HG02981 (cell line): ENCODE data around the gene PTPRD.
"Not testable (repeated sequence)": the region's sequence is repeated elsewhere in the genome, so short reads cannot be mapped to it uniquely, and the experiment has no call there.

Experiments used
- ATAC-seq: cut with Tn5 transposase; IDR thresholded peaks from one replicate; pipeline ENCODE4 v1.9.1; 2021; ENCODE audit warnings: mild to moderate bottlenecking, moderate library complexity; ENCODE audit not compliant: unreplicated experiment

Gene PTPRD

DNA sequence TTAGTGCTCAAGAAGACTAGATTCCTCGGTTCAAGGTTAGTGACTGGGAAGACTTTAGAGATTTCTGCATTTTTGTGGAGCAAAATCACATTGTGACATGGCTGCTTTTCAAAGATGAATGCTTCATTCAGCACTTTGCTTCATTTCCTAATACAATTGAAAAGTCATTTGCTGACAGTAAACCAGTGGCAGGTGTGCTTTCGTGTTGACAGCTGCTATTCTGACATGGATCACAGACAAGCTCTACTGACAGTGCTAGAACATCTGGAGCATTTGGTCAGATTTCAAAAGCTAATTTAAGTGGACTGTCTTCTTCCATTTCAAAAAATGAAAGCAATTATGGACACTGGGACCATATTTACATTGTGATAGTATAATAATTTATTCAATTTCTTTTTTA is 1060.1 kb downstream of the PTPRD start:
- no peak for ATAC-seq

DNA sequence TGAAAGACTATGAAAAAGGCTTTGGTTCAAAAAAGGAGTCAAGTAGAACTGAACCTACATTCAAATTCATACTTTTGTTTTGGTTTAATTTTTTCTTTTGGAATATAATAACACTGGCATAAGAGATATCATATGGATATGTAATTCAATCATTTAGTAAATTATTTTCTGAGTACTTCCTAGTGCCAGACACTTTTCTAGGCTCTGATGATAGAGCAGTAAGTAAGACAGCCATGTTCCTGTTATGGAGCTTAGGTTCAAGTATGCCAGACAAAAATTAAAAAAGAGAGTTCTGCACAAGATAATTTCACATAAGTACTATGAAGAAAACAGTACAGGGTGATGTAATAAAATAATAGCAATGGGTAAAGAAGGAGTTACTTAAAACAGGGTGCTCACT is 1074.0 kb downstream of the PTPRD start:
- no peak for ATAC-seq

DNA sequence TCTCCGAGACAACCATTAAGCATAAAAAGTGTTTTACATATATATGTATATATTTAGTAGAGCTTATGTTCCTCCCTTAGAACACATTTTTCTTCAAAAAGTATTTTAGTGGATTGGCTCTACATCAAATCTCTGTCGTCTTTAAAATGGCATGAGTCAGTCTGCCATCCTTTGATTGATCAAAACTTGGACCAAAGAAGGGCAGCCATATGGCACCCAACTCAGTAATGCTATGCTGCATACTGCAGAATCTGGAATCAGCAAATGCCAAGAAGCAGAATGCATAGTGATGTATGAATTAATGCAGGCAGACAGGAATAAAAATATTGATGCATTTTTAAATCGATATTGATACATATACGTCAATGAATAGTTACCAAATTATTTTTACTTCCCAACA is 1074.4 kb downstream of the PTPRD start:
- no peak for ATAC-seq

DNA sequence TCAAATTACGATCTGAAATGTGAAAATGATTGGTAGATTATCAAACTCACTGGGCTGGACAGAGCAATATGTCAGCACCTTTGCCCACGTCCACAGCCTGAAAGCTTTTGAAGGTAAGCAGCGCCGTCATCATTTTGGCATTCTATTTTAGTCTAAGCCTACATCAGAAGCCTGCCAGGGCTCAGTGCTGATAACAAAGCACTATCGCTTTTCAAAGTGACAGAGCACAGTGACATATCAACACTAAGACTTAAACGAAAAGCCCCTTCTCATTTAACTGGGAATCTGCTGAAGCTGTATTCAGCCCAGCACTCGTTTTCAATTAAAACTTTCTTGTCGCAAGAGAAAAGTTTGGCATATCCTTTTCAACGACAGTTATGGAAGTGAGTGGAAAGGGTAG is 1076.3 kb downstream of the PTPRD start:
- ATAC-seq: no peak

DNA sequence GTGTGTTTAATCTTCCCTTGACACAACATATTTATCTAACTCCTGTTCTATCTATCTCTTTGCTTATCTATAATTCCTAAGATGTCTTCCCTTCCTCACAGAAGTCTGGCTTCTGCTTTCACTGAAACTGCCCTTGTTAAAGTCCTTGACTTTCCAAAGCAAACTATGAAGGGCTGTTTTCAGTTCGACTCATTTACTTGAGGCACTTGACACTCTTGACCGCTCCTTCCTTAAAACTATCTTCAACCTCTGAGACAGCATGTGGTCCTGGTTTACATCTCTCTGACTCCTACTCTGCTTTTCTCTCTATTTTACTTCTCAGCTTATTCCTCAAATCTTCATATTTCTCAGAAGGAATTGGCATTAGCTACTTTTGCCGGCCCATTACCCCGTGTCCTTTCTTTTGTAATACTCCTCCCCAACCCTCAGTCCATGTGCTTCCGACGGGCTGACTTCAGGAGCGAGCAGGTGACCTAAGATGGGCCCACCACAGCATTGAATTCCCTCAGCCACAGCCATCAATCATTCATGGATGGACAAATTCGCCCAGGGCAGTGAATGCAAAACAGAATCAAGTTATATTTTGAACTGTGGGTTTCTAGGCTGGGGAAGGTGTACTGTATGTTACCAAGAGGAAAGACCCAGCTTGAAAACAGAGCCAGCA is 1089.2 kb downstream of the PTPRD start:
- no peak for ATAC-seq

DNA sequence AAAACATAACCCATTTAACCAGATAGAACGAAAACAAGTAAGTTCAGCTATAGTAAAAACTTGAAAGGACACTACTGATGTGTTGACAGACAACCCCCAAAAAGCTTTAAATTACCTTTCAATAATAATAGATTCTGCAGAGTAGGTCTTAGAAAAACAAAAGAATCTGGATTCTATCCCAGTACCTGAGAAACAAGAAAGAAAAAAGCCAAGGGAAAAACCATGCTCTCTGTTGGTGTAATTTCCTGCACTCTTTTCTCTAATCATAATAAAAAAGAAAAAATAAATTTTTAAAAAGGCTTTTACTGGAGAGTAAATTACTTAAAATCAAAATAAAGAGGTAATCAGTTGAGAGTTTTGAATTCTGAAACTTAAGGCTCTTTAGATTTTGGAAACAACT is 1090.4 kb downstream of the PTPRD start:
- ATAC-seq: no peak

DNA sequence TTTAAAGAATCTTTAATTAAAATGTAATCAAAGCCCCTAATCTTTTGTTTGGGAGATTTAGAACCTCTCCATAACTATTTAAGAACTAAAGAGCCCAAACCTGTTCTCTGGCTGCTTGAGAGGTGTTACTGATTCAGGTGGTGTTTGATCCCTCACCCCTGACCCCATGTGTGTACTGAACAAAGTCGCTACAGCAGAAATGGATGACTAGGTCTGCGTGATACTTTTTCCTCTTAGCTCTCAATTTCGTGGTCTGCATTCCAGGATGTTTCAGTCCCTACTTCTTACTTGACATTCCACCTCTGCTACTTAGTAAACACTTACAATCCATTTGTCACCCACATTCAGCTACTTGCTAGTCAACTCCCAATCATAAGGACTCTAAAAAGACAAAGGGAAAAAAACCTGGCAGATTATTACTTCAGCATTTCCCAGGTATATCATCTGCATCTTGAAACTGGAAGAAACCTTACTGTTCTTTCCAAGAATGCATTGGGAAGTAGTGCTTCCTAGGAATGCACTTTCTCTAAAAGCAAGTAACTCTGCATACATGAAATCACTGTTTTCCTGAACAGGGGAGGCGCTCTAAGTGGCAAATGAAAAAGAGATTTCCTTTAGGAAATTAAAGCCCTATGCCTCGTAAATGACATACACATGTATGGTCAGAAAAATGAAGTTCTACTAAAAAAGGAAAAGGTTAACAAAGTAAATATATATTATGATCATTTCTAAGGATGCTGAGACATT is 1091.6 kb downstream of the PTPRD start:
- no peak for ATAC-seq

DNA sequence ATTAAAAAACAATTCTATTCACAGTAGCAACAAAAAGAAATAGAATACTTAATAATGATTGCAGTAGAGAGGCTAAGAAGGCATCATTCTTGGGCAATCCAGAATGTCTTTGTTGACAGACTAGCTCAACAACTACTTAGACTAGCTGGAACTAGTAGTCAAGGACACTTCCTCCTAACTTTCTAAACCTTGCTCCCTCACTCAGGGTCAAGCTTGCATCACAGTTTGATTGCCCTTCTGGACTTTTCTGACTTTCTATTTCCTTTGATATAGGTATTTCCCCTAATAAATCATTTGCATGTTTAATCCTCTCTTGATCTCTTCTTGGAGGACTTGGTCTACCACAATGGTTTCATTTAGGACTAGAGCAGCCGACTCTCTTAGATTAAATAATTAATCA is 1107.9 kb downstream of the PTPRD start:
- ATAC-seq: no peak

DNA sequence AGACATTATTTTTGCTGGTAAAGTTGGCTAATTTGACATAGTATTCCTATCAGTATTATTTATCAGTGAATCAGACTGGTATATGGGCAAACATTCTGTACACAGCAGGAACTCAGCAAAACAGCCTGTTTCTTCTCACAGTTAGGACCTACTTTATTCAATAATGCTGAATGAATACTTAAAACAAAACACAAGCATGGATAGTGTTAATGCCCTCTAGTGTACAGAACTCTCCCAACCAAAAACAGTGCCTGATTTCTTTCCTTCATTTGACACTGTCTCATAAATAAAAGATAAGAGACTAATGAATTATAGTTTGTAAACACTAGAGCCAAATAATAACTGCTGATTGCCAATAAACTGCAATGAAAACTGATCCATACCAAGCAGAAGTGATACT is 1113.3 kb downstream of the PTPRD start:
- ATAC-seq: no peak

DNA sequence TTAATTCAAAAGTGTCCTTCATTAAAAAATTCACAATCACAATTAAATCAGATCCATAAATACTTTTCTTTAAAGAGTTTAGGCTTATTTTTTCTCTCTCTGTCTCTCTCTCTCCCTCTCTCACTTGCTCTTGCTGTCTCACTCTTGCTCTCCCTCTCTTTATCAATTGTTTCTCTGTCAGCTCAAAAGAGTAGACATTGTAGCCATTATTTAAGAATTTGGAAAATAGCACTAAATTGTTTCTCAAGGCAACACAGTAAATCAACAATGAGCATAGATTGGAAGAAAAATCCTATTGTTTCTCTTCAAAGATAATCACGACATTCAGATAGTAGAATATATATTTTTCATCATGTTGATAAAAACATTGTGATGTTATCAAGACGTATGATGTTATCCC is 1114.0 kb downstream of the PTPRD start:
- no peak for ATAC-seq

DNA sequence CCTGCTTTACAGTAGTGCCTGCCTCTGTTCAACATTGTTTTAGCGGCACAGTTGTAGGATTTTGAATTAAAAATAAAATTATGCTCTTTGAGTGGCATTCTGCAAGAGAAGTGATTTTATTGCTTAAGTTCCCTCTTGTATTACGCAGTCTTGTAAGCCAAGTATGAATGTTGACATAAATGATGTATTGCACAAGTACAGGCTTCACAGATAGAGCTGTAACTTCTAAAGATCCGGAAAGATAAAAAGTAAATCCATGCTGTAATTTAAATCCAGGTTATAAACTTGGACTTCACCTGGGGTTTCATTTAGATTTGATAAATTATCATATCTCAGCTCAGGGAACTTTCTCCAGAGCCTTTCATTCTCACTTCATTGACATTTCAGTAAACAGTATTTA is 1114.7 kb downstream of the PTPRD start:
- ATAC-seq: no peak

DNA sequence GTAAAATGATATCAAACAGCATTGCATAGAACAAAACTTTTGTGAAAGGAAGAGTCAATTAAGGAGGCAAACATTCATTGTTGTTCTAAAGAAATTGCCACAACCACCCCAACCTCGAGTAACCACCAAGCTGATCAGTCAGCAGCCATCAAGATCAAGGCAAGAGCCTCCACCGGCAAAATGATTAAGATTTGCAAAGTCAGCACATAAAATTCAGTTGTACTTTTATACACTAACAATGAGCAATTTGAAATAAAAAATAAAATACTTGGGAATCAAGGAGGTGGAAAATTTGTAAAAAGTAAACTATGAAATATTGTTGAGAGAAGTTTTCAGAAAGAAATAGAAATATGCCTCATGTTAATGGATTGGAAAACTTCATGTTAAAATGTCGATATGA is 1118.5 kb downstream of the PTPRD start:
- ATAC-seq: no peak

DNA sequence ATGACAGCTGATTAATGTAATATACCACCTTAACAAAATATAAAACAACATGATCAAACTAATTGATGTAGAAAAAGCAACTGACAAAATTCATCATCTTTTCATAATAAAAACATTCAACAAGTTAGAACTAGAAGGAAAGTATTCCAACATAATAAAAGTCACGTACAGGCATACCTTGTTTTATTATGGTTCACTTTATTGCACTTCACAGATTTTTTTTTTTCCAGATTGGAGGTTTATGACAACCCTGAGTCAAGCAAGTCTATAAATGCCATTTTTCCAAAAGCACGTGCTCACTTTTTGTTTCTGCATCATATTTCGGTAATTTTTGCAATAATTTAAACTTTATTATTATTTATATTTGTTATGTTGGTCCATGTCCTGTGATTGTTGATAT is 1120.3 kb downstream of the PTPRD start:
- ATAC-seq: no peak

DNA sequence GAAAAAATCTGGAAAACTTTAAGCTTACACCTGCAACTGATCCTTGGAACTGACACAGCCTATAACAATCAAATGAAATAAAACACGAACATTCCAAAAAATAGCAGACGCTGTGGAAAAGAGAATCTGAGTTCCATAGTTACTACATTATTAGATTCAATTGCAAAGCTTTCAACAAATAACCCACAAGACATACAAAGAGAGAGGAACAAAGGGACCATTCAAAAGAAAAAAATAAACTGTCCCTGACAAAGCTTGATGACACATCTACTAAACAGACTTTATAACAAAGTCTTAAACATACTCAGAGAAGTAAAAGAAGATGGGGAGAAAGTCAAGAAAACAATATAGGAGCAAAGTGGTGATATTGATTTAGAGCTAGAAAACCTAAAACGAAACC is 1123.6 kb downstream of the PTPRD start:
- ATAC-seq: no peak

DNA sequence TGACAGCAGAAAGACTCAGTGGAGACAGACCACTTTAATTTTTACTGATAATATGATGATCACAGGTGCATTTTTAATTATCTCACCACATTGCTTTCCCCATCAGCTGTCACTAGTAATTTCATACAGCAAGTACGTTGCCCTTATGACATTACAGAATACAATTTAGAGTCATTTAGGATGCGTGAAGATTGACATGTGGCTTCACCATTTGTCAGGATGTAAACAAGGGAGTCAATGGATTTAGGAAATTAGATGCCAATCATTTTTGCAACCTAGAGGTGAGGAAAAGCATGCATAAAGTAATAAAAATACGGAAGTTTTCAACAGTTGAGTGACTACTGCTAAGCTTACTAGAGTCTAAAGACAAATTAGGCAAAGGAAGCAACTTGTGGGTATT is 1129.6 kb downstream of the PTPRD start:
- ATAC-seq: no peak

DNA sequence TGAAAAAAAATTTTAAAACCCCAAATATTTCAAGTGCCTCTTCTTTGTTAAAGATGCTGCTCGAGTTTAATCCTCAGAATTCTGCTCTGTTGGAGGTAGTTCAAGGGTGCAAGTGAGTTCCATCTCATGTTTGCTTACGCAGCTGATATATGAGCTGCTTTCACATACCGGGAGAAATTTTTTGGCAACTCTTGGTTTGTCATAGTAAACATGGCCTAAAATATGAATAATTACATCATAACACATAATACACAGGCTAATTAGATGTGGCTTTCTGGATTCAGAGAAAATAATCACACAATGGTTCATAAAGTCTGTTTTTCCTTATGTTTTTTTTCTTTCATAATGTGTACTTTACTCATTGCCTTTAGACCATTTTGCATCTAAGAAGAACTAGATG is 1134.1 kb downstream of the PTPRD start:
- no peak for ATAC-seq

DNA sequence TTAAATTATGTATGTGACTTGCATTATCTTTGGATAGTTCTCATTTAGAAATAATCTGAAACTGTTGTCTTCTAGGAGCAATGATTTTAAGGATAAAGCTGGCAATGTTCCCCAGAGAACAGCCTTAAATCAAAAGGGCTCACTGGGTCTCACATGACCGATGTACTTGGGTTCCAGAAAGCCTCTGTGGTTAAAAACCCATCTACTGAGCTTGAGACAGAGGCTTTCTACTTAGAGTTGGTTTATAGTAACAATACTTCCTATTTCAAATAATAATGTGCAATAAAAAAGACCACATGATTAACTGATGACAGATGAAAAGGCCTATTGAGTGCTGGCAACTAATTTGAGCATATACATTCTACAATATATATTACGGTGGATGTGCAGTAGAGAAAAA is 1143.5 kb downstream of the PTPRD start:
- ATAC-seq: no peak

DNA sequence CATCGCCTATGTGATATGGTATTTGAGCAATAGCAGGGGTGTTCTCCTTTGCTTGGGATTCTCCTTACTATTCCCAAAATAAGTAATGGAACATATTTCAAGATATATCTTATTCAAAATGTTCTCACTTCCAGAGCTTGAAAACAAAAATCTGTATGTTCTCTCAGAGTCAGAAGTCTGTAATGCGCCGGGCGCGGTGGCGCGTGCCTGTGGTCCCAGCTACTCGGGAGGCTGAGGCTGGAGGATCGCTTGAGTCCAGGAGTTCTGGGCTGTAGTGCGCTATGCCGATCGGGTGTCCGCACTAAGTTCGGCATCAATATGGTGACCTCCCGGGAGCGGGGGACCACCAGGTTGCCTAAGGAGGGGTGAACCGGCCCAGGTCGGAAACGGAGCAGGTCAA is 1170.9 kb downstream of the PTPRD start:
- not testable (repeated sequence) for ATAC-seq

DNA sequence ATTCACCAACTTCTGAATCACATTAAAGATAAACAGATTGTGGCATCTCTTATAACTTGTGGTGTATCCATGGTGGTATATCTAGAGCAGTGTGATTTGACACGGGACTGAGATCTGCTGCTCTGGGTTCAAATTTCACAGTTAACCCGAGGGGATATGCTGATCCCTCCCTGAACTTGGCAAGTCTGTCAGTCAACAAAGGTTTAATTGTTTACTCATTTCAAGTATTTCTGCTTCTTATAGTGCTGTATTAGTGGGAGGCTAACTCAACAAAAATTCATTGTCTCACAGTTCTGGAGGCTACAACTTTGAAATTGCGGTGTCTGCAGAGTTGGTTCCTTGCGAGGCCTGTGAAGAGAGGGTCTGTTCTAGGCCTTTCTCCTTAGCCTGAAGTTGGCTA is 1175.2 kb downstream of the PTPRD start:
- no peak for ATAC-seq

DNA sequence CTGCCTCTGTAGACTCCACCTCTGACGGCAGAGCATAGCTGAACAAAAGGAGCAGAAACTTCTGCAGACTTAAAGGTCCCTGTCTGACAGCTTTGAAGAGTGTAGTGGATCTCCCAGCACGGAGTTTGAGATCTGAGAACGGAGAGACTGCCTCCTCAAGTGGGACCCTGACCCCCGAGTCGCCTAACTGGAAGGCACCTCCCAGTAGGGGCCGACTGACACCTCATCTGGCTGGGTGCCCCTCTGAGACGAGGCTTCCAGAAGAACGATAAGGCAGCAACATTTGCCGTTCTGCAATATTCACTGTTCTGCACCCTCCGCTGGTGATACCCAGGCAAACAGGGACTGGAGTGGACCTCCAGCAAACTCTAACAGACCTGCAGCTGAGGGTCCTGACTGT is 1186.3 kb downstream of the PTPRD start:
- not testable (repeated sequence) for ATAC-seq

DNA sequence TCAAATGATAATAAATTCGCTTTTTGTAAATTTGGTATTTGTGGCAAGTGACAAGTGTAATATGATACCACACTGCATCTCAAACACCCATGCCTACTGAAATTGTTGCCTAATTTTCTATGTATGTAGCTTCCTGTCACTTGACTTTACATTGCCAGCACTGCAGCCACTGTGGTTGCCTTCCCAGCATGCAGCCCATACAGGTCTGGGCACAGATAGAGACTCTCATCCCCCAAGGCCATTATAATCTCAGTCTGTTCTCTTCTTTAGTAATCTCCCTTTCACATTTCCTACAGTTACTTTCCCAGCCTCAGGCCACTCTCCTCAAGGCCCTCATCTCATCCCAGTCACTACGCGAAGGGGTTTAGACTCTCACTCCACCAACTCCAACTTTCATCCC is 1200.6 kb downstream of the PTPRD start:
- no peak for ATAC-seq

DNA sequence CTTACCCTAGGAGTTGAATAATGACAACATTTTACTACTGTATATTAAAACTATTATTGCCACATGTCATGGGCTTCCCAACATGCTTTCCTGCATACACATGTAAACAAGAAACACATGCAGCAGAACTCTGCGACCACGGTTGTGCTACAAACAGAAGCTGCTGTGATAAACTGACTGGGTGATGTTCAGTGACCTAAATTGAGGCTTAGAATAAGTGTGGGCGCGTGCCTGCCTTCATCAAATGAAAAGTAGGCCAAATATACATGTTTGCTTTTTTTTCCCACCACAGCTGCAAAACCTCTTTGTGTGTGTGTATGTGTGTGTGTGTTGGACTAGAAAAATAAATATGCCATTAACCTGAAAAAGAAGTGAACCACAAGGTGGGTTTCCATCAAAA is 1202.1 kb downstream of the PTPRD start:
- ATAC-seq: no peak

DNA sequence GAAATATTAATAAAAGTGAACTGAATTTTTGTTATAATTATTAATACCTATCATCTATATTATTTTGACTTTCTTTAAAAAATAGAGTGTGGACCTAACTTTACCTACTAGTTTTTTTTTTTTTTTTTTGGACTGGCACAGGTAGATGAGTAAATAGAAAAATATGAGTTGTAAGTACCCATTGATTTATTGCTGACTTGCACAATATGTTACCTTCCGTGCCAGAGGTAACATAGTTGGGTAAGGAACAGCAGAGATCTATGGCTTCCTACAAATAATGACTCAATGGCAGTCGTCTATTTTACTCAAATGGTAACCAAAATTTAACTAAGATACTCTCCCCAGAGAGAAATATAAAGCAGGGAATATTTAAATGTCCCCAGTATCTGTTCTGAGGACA is 1212.8 kb downstream of the PTPRD start:
- ATAC-seq: no peak
